UCSD-AML1 (cell line): ENCODE measurements around the gene RPL19.

Source experiments
- DNase-seq: peaks from one replicate; lab custom pipeline; 2025; ENCODE audit not compliant: unreplicated experiment; lab: John Stamatoyannopoulos, UW

Gene RPL19

DNA sequence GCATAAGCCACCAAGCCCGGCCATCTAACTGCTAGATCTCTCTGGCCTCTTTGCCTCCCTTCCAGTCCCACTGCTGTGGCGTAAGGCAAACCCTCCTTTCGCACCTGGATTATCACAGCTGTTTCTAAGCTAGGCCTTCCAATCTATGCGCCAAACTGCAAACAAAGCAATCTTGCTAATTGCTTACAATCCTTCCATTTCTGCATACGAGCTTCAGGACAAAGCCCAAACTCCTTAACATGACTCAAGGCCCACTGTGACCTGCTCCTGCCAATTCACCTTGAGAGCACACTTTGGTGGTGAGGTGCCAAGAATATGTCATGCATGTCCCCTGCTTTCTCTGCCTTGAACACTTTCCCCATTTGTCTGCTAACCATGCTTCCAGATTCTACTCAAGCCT lies 28.1 kb upstream of the RPL19 start:
- DNase-seq, result no peak

- DNase-seq, result no peak
Observed at GRCh38 chr17:39173080-39173479, 27.0 kb upstream of the RPL19 start.

- DNase-seq, result no peak
Observed at GRCh38 chr17:39173526-39174274, 26.4 kb upstream of the RPL19 start.

GRCh38 chr17:39174920-39175694 lies 25.0 kb upstream of the RPL19 start:
- DNase-seq, result peak; percentile 73

DNA sequence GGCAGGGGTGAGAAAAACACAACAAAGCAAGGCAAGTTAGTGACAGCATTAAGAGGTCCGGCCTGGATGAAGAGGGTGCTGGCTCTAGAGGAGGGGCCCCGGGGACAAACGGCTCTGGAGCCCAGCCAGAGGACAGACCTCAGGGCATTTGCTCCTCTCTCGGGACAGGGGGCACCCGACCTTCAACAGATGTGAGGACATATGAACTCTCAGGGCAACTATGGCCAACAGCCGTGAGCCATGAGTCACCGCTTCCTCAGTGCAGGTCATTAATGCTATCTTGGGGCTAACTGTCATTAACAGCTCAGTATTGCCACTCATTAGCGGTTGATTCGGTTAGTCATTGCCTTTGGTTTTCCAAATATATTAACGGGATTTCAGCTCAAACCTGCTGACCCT lies 24.4 kb upstream of the RPL19 start:
- DNase-seq, result no peak

- DNase-seq, result no peak
Observed at GRCh38 chr17:39177256-39177655, 22.8 kb upstream of the RPL19 start.

DNA sequence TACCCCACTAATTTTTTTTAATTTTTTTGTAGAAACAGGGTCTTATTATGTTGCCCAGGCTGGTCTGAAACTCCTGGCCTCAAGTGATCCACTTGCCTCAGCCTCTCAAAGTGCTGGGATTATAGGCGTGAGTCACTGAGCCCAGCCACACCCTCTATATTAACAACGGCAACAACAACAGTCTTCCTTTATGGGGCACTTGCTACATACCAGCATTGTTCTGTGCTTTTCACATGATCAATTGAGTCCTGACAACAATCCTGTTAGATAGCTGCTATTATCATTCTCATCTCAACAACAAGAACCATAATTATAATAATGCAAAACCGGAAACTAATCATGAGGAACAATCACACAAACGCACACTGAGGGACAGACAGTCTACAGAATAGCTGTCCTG lies 21.5 kb upstream of the RPL19 start:
- DNase-seq, result no peak

GRCh38 chr17:39181303-39181702 lies 18.8 kb upstream of the RPL19 start:
- no peak for DNase-seq

DNA sequence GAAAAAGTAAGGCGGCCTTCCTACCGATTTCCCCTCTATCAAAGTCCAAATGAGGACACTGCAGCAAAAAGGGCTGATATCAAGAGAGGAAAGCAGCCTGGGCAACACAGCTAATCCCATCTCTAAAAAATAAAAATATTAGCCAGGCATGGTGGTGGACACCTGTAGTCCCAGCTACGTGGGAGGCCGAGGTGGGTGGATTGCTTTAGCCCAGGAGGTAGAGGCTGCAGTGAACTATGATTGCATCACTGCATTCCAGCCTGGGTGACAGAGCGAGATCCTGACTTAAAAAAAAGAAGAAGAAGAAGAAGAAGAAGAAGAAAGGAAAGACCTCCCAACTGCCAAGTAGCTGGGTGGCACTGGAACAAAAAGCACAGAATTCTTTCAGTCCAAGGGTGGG lies 17.0 kb upstream of the RPL19 start:
- DNase-seq, result no peak

GRCh38 chr17:39183720-39184119 lies 16.4 kb upstream of the RPL19 start:
- DNase-seq, result no peak

DNA sequence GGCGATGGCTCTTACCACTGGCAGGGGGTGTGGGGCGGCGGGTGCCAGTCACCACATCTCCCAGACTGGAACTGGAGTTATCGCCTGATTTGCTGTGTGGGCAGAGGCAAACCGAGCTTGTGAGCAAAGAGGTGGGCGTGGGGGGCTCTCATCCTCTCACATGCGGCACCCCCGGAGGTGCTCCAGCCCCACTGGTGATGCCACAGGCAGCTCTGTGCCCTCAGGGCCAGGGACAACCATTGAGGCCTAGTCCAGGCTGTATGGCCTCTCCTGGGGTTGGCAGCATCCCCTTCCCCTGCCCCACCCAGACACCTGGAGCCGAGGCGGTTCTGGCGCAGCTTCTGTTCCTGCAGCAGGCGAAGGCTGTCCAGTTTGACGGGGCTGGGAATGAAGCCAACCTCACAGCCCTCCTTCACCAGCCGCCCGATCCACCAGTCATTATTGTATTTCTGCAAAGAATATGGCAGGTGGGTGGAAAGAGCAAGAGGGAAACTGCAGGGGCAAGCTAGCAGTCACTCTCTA lies 13.5 kb upstream of the RPL19 start:
- no peak for DNase-seq

GRCh38 chr17:39187152-39187830 lies 12.8 kb upstream of the RPL19 start:
- peak; percentile 41 for DNase-seq

- no peak for DNase-seq
Observed at GRCh38 chr17:39191750-39192510, 8.2 kb upstream of the RPL19 start.

DNA sequence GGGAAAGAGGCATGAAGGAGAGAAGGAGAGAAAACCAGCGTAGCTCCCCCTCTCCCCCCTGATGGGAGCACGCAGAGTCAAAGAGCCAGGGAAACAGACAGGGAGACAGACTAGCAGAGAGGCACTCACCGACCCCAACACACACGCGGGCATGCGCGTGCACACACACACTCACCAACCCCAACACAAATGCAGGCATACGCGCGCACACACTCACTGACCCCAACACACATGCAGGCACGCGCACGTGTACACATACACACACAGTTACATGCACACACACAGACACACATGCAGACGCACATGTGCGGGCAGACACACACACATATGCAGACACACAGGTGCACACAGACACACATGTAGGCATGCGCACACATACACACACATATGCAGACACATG lies 7.2 kb upstream of the RPL19 start:
- no peak for DNase-seq

- no peak for DNase-seq
Observed at GRCh38 chr17:39193346-39193745, 6.7 kb upstream of the RPL19 start.

- no peak for DNase-seq
Observed at GRCh38 chr17:39194089-39194984, 5.7 kb upstream of the RPL19 start.

GRCh38 chr17:39194985-39195524 lies 5.0 kb upstream of the RPL19 start:
- no peak for DNase-seq

GRCh38 chr17:39195568-39196160 lies 4.4 kb upstream of the RPL19 start:
- no peak for DNase-seq

DNA sequence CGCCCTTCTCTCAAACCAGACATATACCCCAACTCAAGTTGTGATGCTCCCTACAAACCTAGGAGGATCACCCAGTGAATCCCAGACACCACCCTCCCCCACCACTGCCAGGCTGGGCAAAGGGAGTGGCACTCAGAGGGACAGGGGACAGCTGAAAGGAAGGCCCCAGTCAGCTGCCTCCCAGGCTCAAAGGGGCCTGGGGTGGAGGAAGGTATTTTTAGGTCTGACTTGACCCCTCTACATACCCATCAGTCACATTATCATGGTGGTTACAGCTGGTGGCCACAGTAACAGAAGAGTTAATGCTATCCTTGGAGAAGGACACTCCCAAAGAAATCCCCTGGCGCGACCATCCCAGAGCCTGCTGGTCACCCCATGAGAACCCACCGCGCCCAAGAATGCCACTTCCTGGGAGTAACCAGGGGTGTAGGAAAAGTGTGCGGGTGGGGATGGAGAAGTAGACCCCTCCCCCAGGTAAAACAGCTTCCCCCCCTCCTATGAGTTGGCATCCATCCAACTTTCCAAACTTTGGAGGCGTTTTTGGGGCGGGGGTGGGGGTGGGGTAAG lies 3.8 kb upstream of the RPL19 start:
- DNase-seq, result no peak
